Subcutaneous adipose tissue (tissue), 4 donors: ENCODE data around the gene EIF3D. TPM values are rescaled to one million over a fixed set of nuclear protein-coding genes. Genes with fewer than 3 reads are reported as not detected.

Experiments used
- total RNA-seq, 4 donors: library from RNA; depleted of rRNA; stranded (reverse); fragments of >200 nt; gene quantifications; one replicate each; pipeline ENCODE4 v1.1.0, GENCODE V29; 2016
- TF ChIP-seq, protein P1 (sequence below): fragments of 450-650 bp; IDR thresholded peaks from one replicate; pipeline ENCODE4 v1.5.1; 2016; ENCODE audit warnings: low read depth, mild to moderate bottlenecking, control low read depth, antibody characterized with exemption, moderate library complexity

EIF3D gene
- total RNA-seq, 4 donors from 2014 or later: 218 to 260 (median 252) TPM

DNA sequence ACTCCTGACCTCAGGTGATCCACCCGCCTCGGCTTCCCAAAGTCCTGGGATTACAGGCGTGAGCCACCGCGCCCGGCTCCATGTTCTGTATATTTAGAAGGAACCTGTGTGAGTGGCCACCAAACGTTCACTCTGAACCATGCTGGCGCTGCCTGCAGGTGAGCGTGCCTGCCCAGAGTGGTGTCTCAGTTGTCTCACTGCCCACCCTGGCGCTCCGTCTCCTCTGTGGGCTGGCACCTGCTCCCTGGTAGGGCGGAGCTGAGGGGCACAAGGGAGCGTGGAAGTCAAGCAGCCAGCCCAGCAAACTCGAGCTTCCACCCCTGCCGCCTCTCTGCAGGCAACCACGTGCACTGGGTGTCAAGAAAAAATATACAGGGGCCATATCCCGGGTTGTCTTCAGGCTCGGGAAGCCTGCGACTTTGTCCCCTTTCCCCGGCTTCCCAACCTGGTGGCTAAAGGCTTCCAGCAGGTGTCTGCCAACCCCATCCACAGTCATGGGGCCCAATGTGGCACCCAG lies 64.2 kb downstream of the EIF3D start:
- TF ChIP-seq, protein P1, sequence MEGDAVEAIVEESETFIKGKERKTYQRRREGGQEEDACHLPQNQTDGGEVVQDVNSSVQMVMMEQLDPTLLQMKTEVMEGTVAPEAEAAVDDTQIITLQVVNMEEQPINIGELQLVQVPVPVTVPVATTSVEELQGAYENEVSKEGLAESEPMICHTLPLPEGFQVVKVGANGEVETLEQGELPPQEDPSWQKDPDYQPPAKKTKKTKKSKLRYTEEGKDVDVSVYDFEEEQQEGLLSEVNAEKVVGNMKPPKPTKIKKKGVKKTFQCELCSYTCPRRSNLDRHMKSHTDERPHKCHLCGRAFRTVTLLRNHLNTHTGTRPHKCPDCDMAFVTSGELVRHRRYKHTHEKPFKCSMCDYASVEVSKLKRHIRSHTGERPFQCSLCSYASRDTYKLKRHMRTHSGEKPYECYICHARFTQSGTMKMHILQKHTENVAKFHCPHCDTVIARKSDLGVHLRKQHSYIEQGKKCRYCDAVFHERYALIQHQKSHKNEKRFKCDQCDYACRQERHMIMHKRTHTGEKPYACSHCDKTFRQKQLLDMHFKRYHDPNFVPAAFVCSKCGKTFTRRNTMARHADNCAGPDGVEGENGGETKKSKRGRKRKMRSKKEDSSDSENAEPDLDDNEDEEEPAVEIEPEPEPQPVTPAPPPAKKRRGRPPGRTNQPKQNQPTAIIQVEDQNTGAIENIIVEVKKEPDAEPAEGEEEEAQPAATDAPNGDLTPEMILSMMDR: no peak

DNA sequence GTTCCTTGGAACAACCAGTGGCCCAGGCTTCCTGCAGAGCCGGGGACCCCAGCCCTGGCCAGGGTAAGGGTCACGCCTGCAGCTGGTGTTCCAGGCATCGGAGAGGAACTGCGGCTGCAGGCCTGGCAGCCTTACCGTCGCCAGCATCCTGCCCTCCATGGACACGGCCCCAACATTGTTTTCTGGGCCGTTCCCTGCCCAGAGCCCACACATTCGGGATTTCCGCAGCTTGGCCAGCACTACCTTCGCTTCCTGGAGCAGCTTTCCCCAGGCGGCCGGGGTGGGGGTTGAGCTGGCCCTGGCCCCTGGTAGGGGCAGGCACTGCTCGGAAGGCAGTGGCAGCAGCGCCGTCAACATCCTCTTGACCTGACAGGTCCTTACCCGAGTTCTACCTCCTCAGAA lies 65.2 kb downstream of the EIF3D start:
- TF ChIP-seq, protein P1: no peak

DNA sequence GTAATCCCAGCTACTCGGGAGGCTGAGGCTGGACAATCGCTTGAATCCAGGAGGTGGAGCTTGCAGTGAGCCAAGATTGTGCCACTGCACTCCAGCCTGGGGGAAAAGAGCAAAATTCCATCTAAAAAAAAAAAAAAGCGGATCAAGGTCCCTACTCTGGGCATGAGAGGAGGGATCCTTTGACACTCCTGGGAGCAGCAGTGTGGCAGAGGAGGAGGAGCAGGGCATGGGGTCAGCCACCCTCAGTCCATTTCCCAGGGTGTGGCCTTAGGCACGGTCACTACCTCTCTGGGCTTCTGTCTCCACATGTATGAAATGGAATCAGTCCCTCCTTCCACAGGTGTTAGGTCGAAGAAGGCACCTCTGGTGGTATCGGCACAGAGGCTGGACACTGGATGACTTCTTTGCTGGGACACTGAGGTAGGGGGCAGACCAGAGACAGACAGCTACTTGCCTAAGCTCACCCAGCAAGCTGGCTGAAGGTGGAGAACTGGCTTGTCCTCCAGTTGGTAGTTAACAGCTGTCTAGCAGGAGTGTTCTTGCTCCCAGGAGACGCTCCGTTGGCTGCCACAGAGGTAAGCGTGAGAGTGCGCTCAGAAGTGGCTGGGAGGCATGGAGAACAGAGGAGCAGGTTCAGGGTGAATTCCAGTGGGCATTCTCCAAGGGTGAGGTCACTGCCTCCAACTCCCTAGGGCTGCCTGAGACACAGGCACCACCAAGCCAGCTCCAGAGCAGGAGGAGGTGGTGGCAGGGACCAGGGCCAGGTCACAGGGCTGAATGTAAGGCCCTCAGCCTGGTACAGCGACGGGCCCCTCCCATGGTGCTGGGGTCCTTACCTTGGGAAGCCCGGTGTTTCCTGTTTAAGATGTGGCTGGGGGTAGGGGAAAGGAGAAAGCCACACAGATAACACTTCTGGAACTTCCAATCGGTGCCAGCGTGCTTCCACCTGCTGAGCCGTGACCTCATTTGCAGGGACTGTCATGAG lies 67.0 kb downstream of the EIF3D start:
- TF ChIP-seq, protein P1: no peak

Other genes starting within 250 kb of the EIF3D start
- 100 to 1,000 TPM; 187 to 410 (median 233) TPM for gene MYH9, start 141.2 kb downstream of the EIF3D start, total RNA-seq
- 10 to 100 TPM; 26.9 to 84.6 (median 65.3) TPM for gene TXN2, start 47.5 kb downstream of the EIF3D start, total RNA-seq
- 1 to 10 TPM; 4.6 to 7.5 (median 6.0) TPM for gene FOXRED2, start 22.1 kb downstream of the EIF3D start, total RNA-seq
- gene CACNG2, start 174.6 kb upstream of the EIF3D start, total RNA-seq: not detected
- gene IFT27, start 247.0 kb upstream of the EIF3D start, total RNA-seq: 10 to 100 TPM; 10.7 to 15.9 (median 15.1) TPM